CD4-positive, alpha-beta T cell treated with Interleukin-6 for 4 hours (primary cell): ENCODE measurements around the gene NOX4.

Experiments
- DNase-seq: peaks from one replicate; pipeline ENCODE4 v3.0.0-alpha.2; 2020; ENCODE audit warnings: mixed read lengths

NOX4 gene

DNA sequence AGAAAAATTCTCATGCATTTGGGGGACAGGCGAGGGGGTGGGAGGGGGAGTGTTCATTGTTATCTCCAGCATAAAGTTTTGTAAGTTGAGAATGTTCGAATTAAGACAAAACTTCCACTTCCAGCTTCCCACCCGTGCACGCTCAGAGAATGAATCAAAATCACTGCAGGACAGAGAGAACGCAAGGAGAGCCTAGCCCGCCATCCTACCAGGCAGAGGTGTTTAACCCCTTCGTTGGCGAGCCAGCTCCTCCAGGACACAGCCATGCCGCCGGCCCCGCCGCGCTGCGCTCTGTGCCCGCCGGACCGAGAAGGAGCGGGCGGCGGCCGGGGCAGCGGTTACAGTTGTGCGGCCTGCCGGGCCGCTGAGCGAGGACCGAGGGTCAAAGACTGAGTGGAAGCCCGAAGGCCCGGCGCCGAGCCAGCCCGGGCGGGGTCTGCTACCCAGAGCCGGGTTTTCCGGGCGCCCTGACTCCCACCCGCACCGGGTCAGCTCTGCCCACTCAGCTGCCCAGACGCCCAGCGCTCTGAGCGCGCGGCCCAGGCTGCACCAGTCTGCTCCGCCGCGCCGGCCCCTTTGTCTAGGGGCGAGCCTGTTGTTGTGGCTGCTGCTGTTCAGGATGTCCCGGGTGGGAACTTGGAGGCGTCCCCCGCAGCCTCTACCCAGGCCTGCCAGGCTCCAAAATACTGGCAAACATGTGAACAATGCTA, at the start of gene NOX4:
NOX4 (minus strand) TSS at position 395 of the 710 bp plus-strand sequence; CDS start at position 266, 129 bp downstream.
- DNase-seq: no peak

DNA sequence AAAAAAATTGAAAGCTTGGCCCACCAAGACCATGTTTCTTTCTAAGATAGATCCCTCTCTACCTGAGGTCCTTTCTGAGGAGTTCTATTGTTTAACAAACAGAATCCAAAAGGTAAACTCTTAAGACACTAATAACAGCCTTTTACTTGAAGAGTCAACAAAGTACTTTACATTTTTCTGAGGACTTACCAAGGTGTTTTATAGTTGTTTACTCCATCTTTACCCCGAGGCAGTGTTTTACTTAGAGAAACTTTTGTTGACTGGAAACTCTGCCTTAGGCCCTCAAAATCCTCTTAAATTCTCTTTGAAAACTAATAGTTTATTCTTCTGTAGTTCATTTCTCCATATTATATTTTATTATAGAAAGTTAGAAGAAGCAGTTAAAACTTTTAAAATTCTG, 49.7 kb upstream of the NOX4 start:
- DNase-seq: no peak

DNA sequence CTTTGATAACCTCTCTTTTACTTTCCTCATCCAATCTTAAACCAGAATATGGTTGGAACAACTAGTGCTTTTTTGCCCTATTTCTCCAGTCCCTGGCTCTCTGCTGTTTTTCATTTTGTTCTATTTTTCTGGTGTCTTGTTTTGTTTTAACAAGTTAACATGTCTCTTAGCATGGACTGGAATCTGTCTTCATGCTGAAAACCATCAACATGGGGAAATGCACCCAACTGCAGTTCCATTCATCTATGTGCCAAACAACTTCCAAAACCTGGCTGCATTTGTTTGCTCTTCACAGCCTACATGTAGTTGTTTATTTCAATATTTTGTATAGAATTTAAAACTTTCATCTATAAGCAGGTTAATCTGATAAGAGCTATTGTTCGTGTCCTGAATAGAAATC, 46.8 kb upstream of the NOX4 start:
- no peak for DNase-seq

DNA sequence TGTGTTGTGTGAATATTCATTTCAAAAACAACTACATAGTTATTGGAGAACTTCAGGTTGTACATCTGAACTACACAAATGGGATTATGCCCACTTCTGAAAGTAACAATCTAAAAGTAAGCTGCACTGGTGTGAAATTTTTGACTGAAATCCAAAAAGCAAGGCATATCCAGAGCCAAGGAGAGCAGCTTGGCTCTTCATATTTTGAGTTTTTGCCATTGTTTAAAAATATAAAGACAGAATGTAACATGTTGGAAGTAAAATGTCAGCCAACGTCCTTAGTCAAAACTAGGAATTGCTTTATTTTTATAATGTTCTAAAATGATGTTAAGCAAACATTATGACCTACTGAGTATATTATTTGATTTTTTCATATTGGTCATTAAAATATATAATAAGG, 45.8 kb upstream of the NOX4 start:
- DNase-seq: no peak

DNA sequence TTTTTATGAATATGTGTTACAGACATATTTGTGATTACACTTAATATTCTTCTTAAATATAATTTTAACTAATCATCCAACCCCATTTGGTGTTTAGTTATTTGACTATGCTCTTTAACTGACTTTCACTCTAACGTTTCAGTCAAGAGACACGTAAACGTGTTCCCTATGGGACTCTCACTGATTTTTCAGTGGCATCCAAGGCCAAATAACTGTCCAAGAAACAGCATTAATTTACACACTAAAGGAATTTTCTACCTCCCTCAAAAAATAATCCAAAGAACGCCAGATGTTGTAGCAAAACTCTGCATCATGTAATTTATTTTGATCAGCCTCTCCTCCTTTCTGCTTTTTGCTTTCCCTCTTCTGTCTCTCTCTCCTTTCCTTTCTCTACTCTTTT, 44.0 kb upstream of the NOX4 start:
- DNase-seq: no peak

DNA sequence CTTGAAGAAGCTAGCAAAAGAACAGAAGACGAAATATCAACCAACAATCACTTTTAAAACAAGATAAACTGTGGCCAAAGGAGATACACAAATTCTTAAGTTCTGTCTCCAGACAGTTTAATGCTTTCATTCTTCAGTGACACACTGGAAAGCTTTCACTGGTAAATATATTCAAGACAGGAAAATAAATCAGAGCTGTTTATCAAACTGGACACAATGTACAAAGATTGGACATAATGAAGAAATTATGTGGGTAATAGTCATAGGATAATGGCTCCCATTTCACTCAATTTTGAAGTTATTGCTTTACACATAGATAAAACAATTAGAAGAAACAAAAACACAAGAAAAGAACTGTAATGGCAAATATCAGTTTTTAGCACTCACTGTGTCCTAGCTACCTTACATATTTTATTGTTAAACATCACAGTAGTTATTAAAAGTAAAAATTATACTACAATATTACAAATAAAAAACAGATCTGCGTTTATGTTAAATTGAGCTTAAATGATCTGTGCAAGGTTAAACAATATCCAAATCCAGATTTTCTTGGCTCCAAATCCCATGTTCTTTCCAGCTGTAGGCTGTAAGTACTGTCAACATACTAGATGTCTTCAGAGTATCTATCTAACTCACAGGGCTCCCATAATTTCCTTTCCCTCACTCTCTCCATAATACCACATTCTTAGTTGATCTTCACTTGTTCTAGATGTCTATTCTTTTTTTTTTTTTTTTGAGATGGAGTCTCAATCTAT, 38.6 kb upstream of the NOX4 start:
- no peak for DNase-seq

DNA sequence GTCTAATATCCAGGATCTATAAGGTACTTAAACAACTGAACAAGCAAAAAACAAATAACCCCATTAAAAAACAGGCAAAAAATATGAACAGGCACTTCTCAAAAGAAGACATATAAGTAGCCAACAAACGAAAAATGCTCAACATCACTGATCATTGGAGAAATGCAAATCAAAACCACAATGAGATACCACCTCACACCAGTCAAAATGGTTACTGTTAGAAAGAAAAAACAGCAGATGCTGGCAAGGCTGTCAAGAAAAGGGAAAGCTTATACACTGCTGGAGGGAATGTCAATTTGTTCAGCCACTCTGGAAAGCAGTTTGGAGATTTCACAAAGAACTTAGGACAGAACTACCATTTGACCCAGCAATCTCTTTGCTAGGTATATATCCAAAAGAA, 30.6 kb upstream of the NOX4 start:
- DNase-seq: no peak

DNA sequence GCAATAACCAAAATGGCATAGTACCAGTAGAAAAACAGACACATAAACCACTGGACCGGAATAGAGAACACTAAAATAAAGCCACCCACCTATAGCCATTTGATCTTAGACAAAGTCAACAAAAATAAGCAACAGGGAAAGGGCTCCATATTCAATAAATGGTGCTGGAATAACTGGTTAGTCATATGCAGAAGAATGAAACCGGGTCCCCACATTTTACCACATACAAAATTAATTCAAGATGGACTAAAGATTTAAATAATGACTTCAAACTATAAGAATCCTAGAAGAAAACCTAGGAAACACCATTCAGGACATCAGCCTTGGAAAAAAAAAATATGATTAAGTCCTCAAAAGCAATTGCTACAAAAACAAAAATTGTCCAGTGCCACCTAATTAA, 30.1 kb upstream of the NOX4 start:
- no peak for DNase-seq

DNA sequence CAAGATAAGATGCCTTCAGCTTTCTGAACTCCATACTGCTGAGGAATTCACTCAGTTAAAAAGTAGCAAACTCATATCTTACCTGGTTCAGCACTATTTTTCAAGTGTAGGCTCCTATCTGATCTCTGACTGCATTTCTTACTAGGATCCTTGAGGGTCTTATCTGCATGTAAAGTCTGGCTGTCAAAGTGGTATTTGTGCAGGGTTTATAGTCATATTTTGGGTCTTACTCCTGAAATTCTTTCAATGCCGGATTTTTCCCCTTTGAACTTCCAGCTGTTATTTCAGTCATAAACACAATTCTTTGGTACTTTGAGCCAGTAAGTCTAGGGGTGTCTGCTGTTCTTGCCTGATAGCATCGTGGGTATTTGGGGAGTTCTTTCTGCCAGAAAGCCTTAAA, 25.3 kb upstream of the NOX4 start:
- DNase-seq: no peak

DNA sequence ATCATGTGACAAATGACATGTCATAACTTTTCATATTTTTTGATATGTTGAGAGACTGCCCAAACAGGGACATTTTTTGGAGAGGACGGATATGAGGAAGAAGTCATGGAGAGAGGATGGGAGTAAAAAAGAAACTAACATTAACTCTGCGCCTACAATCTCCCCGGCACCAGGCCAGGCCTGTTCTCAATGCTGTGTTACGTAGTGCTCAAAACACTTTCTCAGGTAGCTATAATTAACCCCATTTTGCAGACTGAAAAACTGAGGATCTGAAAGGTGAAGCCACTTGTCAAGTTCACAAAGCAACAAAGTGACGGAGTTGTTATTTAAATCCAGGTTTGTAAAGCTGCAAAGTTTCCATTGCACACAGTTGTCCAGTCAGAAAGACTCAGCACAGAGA, 17.4 kb upstream of the NOX4 start:
- no peak for DNase-seq

DNA sequence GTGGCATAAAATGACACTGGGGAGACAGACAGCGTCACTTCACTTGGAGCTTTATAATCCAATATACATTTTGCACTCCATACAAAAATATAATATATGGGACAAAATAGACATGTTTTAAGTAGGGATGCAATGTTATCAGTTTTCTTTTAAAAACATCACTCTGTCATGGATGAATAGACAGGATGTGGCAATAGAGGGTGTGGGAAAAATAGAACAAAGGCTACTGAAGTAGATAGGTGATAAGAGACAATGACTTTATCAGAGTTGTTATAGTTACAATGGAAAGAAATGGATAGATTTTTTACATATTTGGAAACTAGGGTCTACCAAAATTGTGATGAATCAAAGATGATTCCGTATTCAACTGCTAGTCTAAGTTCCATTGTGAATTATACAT, 13.1 kb upstream of the NOX4 start:
- DNase-seq: no peak

DNA sequence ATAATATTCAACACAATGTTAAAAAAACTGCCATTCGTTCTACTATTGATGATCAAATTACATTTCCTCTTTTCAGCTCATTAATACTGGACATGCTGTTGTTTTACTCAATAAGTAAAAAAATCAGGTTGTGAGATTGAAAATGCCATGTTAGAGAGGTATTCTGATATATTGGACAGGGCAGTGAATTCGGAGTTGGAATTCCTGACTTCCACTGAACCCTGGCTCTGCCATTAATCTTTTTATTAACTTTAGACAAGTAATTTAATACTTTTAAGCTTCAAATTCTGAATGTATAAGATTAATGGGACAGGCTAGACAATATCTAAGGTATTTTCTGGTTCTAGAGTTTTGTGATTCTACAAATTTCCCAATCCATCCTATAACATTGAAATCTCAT, 12.2 kb upstream of the NOX4 start:
- no peak for DNase-seq

DNA sequence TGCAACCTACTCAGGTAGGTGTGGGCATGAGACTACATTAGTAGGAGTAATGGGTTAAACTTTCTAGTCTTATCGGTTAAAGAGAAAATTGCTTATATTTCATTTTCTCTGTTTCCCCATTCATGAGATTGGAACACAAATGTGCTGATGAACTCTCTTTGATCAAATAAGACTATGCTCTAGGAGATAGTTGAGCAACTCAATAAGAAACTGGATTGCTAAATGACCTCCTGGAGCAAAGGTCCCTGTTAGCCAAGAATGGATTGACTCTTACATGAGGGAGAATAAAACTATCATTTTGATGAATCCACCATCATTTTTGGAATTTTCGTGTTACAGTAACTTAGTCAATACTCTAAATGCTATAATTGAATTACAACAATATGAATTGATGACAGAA, 11.1 kb upstream of the NOX4 start:
- no peak for DNase-seq

DNA sequence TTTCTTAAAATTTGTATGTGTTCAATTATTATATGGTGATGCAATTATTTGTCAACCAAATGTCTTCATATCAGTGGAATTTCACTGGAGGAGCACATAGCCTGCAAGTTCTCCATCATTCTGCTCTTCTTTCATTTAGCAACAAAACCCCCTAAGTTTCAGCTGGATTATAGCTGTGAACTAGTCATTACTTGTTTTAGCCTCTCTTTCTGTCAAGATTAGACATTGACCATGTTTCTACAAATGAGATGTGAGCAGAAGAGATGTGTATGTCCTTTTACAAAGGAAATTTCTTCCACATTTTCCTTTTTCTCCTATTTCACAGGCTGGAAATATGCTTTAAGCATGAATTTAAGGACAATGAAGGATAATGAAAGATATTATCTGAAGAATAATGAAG, 9.2 kb upstream of the NOX4 start:
- DNase-seq: no peak

DNA sequence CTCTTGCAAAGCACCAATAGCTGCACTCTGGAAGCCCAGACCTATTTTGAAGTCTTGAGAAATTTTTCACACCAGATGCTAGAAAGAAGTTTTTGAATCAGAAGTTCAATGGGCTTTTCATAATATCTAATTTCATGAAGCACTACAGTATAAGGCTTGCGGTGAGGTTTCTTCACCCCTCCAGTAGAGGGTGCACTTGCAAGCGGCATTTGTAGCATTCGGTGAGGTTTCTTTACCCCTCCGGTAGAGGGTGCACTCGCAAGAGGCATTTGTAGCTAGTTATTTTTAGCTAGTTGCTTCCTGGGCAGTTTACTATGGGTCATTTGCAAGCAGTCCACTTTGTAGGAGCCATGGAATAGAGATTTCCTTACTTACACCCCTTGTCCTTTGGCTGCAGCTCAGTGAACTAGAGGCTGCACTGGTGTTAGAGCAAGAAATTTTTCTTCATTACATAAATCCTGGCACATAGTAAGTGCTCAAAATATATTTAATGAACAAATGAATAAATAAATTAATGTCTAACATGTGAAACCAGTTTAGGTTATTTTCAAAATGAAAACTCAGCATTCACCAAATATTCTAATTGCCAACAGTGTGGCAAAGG, 7.8 kb upstream of the NOX4 start:
- DNase-seq: no peak

DNA sequence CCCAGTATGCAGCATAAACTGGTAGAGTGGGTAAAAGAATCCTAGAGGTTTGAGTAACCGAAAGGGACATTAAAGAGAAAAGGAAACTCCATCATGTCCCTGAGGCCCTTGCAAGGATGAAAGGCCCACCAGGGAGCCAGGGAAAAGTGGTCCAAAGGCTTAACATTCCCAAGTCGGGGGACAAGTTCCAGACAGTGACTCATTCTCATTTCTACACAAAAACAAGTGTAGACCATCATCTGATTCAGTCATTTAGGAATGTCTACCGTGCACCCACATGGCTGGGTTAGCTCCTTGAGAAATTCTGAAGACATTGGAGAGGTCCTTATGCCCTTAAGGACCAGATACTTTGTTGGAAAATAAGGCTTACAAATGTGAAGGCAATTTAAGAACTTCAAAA, 4.8 kb upstream of the NOX4 start:
- DNase-seq: no peak

DNA sequence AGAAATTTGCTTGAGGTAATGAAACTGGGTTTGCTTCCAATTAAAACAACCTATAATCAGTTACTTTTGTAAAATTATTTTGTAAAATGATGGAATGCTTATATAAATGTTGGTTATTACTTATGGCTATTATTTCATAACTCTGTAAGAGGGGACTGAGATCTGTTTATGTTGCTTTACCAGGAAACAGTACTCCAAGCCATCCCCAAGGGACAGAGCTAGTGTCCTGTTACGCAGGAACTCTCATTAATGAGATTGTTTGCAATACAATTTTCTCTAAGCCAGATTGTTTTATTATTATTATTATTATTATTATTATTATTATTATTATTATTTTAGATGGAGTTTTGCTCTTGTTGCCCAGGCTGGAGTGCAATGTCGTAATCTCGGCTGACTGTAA, 2.3 kb upstream of the NOX4 start:
- DNase-seq: no peak

DNA sequence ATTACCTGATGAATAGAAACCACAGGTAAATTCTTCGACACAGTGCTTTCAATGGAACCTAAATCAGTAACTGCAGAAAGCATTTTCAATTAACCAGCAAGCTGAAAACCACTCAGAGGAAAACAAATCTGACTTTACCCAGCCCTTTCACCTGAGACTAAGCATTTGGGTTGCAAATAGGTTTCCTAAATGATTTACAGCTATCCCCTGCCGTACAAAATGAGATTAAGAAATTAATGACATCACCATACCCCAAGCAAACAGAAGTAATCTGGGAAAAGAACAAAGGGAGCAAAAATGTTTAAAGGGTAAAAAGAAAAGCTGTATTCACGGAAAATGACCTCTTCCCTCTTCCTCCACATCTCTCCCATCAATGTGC, 584 bp downstream of the NOX4 start:
- DNase-seq: no peak

DNA sequence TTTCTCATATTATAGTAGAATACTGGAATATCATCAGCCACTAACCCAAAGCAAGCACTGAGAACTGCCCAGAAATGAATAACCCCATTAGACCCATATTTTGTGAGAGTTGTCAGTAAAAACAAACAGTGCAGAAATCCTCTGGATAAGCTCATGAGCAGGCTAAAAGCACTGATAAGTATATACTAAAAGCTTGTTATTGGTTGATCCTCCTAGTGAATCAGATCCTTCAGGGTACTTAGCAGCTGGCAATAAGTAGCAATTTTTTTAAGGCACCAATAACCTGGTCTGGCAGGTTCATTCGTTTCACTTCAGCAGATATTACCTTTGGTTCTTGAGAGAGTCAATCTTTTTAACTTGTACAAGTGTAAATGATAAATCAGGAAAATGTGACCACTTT, 1.2 kb downstream of the NOX4 start:
- DNase-seq: no peak

DNA sequence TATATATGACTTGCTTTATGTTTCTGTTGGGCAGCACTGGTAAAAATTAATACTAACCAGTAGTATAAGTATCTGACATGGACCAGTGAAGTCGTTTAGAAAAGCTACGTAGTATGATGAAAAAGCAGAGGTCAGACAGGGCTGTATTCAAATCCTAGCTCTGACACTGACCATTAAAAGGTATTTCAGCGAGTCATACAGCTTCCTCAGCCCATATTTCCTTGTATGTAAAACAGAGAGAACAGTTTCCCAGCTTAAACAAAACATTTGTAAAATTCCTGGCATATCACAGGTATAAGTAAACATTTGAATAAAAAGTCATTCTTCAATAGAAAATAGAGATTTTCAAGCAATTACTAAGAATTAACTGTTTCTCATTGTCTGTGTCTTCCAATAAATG, 4.2 kb downstream of the NOX4 start:
- DNase-seq: no peak

DNA sequence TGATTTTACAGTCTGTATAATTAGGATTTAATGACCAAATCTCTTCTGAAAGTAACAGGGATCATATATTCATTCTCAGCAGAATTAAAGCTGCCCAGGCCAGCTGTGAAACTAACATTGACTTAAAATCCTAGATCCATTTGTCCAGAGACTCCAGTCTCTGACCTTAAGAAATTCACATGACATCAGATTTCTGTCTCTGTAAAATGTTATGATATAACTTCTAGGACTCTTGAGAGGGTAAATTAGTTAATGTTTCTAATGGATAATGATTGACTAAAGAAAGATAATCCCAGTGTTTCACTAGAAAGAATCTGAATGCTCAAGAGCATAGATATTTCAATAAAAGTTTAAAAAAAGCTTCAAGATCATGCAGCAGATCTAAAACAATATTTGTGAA, 6.3 kb downstream of the NOX4 start:
- DNase-seq: no peak

DNA sequence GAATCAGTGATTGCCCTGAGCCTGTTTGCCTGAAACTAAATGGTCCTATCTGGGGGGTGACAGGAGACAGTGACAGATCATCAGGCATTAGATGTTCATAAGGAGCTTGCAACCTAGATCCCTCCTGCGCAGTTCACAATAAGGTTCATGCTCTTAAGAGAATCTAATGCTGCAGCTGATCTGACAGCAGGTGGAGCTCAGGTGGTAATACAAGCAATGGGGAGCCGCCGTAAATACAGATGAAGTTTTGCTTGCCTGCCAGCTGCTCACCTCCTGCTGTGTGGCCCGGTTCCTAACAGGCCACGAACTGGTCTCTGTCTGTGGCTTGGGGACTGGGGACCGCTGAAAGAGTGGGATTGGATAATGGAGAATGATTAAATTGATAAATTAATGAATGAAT, 14.0 kb downstream of the NOX4 start:
- no peak for DNase-seq

DNA sequence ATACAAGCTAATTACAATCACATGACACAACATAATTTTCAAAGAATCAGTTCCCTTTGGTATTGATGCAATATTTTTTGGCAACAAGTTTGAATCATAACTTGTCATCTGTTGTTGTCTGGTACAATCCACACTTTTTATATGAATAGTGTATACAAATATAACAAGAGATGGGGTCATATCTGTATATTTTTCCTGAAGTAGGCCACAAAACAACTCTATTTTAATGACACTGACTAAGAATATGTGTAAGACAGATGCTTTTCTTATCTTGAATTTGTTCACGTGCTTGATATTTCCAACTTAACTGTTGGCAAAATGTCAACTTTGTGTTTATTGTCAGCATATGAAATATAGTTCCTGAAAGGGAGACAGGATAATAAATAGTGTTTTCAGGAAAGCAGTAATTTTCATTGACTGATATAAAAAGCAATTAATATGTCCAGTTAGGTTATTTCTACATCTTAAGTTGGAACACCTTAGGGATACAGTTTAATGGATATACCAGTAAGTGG, 27.9 kb downstream of the NOX4 start:
- DNase-seq: no peak

DNA sequence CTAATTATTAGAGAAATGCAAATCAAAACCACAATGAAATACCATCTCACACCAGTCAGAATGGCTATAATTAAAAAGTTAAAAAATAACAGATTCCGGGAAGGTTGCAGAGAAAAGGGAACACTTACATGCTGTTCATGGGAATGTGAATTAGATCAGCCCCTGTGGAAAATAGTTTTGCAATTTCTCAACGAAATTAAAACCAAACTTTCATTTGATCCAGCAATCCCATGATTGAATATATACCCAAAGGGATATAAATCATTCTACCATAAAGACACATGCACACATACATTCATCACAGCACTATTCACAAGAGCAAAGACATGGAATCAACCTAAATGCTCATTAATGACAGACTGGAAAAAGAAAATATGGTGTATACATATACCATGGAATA, 32.5 kb downstream of the NOX4 start:
- no peak for DNase-seq
